Cerebellar nuclear complex (tissue), 1 donor: ENCODE results near the gene ZNF266.

Experiments
- DNase-seq, 2 experiments: peaks; one replicate each; lab custom pipeline; 2025; lab: John Stamatoyannopoulos, UW

ZNF266 gene

GRCh38 chr19:9435279-9436268 is at the start of gene ZNF266:
Gene ZNF266, minus strand, starts transcription at chr19:9435573. Its CDS starts 15,484 bp downstream, at chr19:9420089.
- DNase-seq: peak in 1 of 2 experiments; percentile 67

DNA sequence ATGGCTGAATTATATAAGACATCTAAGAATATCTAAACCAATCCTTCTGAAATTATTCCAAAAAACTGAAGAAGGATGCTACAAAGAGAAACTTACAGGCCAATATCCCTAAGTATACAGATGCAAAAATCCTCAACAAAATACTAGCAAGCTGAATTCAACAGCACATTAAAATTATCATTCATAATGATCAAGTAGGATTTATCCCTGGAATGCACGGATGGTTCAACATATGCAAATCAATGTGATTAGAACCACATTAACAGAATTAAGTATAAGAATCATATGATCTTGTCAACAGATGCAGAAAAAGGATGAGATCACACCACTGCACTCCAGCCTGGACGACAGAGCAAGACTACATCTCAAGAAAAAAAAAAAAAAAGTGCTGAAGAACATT is 49.8 kb upstream of the ZNF266 start:
- DNase-seq: no peak

GRCh38 chr19:9474975-9475374 is 39.6 kb upstream of the ZNF266 start:
- DNase-seq: no peak

GRCh38 chr19:9467161-9467560 is 31.8 kb upstream of the ZNF266 start:
- DNase-seq: no peak

DNA sequence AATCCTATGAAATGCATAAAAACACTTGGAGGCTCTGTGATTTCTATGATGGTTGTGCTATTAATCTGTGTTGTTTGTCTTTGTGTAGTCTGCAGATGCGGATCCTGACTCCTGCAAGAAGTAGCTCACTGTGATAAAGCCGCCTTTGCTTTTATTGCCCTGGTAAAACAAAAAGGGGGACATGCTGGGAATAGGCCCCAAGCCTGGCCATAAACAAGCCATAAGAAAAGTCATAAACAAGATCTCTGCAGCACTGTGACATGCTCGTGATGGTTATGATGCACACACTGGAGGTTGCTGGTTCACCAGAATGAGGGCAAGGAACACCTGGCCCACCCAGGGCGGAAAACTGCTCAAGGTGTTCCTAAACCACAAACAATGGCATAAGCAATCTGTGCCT is 26.6 kb upstream of the ZNF266 start:
- DNase-seq: no peak

DNA sequence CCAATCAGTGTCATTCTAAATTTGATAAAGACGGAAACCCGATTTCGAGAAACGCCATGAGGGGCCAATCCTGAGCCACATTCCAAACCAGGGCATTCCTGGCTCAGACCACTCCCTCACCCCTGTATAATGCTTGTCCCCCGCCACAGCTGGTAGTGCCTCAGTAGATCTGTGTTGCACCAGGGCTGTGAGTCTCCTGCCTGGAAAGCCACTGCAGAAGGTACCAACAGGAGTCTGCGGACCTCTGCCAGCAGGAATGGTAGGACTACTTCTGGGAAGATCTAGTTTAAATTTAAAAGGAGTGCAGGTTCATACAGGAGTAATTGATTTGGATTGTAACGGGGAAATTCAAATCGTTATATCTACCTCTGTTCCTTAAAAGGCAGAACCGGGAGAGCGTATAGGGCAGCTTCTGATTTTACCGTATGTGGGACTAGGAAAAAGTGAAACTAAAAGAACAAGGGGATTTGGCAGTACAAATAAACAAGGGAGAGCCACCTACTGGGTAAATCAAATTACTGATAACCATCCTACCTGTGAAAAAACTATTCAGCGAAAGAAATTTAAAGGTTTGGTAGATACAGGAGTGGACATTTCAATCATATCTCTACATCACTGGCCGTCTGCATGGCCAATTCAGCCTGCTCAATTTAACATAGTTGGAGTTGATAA is 20.8 kb upstream of the ZNF266 start:
- no peak for DNase-seq

DNA sequence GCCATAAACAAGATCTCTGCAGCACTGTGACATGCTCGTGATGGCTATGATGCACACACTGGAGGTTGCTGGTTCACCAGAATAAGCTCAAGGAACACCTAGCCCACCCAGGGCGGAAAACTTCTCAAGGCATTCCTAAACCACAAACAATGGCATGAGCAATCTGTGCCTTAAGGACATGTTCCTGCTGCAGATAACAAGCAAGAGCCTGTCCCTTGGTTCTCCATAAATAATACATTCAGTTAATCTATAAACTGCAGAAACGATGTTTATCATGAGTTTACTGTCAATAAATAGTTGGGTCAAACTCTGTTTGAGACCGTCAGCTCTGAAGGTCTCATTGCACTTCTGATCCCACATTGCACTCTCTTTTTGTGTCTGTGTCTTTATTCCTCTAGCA is 18.6 kb upstream of the ZNF266 start:
- no peak for DNase-seq

DNA sequence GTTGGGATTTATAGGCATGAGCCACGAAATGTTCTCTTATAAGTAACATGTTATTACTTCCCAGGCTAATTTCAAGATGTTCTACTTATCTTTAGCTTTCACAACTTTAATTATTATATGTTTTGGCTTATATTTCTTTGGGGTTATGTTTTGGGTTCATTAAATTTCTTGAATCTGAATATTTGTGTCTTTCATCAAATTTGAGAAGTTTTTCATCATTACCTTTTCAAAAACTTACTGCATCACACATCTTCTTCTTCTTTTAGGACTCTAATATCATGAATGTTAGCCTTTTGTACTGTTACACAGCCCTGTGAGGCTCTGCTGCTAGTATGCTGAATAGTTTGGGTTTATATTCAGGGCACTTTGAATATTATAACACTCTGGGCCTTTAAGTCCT is 9.7 kb upstream of the ZNF266 start:
- no peak for DNase-seq

DNA sequence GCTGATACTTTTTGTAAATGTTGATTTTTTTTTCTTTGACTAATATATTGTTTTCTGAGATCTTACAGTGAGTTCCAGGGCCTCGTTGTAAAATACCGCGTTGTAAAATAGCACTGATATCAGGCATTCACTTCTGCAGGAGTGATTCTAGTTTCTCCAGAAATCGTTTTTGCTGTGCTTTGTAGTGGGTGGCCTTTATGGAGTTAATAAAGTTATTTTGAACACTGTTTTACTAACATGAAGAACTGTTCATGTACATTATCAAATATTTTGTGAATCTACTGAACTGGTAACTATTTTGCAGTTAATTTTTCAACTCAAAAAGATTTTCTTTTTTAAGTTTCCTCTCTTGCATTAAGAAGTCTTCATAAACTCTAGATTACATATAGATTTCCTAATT is 985 bp upstream of the ZNF266 start:
- no peak for DNase-seq

DNA sequence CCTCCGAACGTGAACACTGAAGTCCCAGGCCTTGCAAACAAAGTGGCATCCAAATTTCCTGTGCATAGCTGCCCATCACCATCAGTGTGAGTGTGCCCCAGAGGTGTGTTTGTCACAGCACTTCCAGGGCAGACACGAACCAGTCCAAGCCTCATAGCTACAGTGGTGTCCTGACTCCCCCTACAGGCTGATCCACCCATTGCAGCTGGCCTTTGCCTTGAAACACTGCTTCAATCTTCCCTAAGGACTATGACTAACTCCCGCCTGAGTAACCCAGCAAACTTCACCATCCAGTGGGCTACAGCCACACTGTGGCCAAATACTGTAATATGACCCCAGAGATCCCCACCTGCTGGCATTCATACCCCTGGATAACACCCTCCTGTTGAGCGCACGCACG is 3.9 kb downstream of the ZNF266 start:
- no peak for DNase-seq

DNA sequence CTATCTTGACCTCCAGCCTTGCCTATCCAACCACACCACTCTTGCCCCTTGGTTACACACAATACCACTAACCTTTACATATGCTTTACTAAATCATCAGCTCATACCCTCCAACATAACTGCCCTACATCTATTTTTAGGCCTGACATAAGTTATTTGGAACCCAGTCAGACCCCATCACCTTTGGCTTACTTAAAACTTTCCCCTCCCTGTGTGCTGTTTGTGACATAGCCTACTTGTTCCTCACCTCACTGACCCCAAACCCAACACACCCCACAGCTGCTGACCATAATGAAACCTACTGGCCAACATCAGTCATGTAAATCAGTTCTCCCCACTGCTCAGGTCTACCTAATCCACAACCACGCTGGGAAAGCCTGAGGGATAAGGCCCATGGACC is 4.9 kb downstream of the ZNF266 start:
- no peak for DNase-seq

GRCh38 chr19:9427941-9428340 is 7.4 kb downstream of the ZNF266 start:
- no peak for DNase-seq

GRCh38 chr19:9413240-9413954 is 22.0 kb downstream of the ZNF266 start:
- DNase-seq: no peak

DNA sequence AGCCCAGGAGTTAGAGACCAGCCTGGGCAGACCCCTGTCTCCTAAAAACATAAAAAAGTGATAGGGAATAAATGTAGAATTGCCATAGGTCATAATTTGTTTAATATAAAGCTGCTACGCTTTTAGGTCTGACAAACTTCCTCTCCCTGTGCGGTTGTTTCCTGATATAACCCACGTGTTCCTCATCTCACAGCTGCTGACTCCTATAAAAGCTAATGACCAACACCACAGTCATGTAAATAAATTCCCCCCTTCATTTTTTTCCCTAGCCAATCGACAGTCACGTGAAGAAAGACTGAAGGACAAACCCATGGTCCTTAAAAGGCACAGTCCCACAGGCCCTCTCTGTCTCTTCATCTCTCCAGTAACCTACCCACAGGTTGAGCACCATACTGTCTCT is 27.5 kb downstream of the ZNF266 start:
- no peak for DNase-seq

- DNase-seq: no peak
These were observed 28.5 kb downstream of the ZNF266 start for GRCh38 chr19:9406798-9407352.

DNA sequence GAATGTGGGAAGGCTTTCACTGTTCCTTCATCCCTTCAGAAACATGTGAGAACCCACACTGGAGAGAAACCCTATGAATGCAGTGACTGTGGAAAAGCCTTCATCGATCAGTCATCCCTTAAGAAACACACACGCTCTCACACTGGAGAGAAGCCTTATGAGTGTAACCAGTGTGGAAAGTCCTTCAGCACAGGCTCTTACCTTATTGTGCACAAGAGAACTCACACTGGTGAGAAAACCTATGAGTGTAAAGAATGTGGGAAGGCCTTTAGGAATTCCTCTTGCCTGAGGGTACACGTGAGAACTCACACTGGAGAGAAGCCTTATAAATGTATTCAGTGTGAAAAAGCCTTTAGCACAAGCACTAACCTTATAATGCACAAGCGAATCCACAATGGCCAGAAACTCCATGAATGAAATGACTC is 54.0 kb downstream of the ZNF266 start:
- DNase-seq: no peak

GRCh38 chr19:9370738-9371619 is 64.4 kb downstream of the ZNF266 start:
- DNase-seq: no peak

GRCh38 chr19:9362905-9363304 is 72.5 kb downstream of the ZNF266 start, which contains the start of gene ZNF177:
Gene ZNF177, plus strand, starts transcription at chr19:9363013. Its CDS starts 15,299 bp downstream, at chr19:9378312.
- no peak for DNase-seq
